ENCODE data around the gene MAPKAPK2.

The MAPKAPK2 gene

DNA sequence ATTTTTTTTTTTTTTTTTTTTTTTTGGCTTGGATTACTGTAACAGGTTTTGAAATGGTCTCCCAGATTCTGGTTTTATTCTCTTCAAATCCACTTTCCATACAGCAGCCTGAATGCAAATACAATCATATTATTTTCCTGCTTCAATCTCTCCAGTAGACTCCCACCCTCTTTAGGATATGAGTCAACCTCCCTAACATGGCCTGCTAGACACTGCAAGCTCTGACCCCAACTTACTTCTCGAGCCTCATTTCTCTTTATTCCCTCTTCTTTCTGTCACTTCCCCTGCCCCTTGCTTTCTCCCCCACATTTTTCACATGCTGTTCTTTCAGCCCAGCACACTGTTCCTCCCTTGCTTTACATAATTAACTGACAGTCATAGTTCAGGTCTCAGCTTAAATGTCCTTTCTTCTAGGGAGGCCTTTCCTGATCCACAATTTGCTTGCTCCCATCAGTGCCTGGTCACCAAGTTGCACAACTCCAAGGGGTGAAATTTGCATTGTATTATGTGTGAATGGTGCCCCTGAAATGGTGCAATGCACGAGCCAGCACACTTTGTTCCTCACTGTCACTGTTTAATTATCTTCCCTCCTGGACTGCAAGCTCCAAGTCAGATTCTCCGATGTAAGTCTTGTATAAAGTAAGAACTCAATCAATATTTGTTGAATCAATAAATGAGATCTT is 63.8 kb downstream of the MAPKAPK2 start:
- Histone ChIP-seq H3K9ac (ENCODE audit: low read length) (no peak overlapping the region), H3K9me2 (ENCODE audit: low read depth, low read length) (no peaks in the 10 kb centered on the region), H2AFZ (ENCODE audit: low read length) (no peak overlapping the region), H3F3A (ENCODE audit: insufficient read depth, low read length) (no peaks in the 10 kb centered on the region), H3K4me3 (ENCODE audit: low read depth, low read length, poor library complexity, severe bottlenecking) (no peak overlapping the region), H3K27ac (ENCODE audit: low read depth, low read length, poor library complexity, severe bottlenecking) (no peak overlapping the region), H3K4me2 (ENCODE audit: low read length) (no peak overlapping the region), H3K36me3 (ENCODE audit: insufficient read depth, low read length) (no peaks in the 10 kb centered on the region), H3K4me1 (ENCODE audit: insufficient read depth, low read length, severe bottlenecking) (no peaks in the 10 kb centered on the region), H3K79me2 (ENCODE audit: insufficient read depth, low read length) (no peaks in the 10 kb centered on the region), H4K20me1 (ENCODE audit: insufficient read depth, low read length) (no peaks in the 10 kb centered on the region), H3K9me3 (ENCODE audit: low read length) (no peaks in the 10 kb centered on the region), H3K27me3 (ENCODE audit: insufficient read depth, low read length) (peaks cover 4% of the 10 kb centered on the region; the same call in 1 of the 2 replicates)
- TF ChIP-seq, protein P1, sequence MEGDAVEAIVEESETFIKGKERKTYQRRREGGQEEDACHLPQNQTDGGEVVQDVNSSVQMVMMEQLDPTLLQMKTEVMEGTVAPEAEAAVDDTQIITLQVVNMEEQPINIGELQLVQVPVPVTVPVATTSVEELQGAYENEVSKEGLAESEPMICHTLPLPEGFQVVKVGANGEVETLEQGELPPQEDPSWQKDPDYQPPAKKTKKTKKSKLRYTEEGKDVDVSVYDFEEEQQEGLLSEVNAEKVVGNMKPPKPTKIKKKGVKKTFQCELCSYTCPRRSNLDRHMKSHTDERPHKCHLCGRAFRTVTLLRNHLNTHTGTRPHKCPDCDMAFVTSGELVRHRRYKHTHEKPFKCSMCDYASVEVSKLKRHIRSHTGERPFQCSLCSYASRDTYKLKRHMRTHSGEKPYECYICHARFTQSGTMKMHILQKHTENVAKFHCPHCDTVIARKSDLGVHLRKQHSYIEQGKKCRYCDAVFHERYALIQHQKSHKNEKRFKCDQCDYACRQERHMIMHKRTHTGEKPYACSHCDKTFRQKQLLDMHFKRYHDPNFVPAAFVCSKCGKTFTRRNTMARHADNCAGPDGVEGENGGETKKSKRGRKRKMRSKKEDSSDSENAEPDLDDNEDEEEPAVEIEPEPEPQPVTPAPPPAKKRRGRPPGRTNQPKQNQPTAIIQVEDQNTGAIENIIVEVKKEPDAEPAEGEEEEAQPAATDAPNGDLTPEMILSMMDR (IDR thresholded peaks at IDR 0.05; ENCODE audit: low read length) = no peak
- TF ChIP-seq EZH2 (IDR thresholded peaks at IDR 0.05; ENCODE audit: borderline replicate concordance, low read length) = no peak

DNA sequence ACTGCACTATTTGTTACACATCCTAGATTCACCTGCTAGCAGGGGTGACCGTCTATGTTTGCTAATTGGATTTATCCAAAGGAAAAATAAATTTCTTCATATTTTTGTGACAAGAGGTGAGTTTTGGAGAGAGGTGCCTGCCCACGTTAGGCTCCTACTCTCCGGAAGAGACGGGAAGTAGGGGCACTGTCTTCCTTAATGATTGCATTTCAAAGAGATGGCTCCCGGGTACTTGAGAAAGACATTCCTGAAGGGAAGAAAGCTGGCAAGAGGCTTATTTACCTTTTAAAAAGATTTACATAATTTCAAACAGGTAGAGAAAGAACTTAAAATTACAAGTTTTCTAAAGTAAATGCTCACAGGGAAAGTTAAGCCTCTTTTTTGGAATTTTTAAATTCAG is 67.2 kb downstream of the MAPKAPK2 start:
- Histone ChIP-seq H3K4me1 (ENCODE audit: insufficient read depth, low read length, severe bottlenecking) (no peaks in the 10 kb centered on the region), H2AFZ (ENCODE audit: low read length) (no peak overlapping the region), H3K36me3 (ENCODE audit: insufficient read depth, low read length) (no peaks in the 10 kb centered on the region), H3K27ac (ENCODE audit: low read depth, low read length, poor library complexity, severe bottlenecking) (no peak overlapping the region), H3K4me3 (ENCODE audit: low read depth, low read length, poor library complexity, severe bottlenecking) (no peak overlapping the region), H3K9me2 (ENCODE audit: low read depth, low read length) (no peaks in the 10 kb centered on the region), H4K20me1 (ENCODE audit: insufficient read depth, low read length) (no peaks in the 10 kb centered on the region), H3K27me3 (ENCODE audit: insufficient read depth, low read length) (peaks cover 4% of the 10 kb centered on the region; the same call in 1 of the 2 replicates), H3K9ac (ENCODE audit: low read length) (no peak overlapping the region), H3K9me3 (ENCODE audit: low read length) (no peaks in the 10 kb centered on the region), H3F3A (ENCODE audit: insufficient read depth, low read length) (no peaks in the 10 kb centered on the region), H3K4me2 (ENCODE audit: low read length) (no peak overlapping the region), H3K79me2 (ENCODE audit: insufficient read depth, low read length) (no peaks in the 10 kb centered on the region)
- TF ChIP-seq, protein P1 (IDR thresholded peaks at IDR 0.05; ENCODE audit: low read length) = no peak
- TF ChIP-seq EZH2 (IDR thresholded peaks at IDR 0.05; ENCODE audit: borderline replicate concordance, low read length) = no peak

DNA sequence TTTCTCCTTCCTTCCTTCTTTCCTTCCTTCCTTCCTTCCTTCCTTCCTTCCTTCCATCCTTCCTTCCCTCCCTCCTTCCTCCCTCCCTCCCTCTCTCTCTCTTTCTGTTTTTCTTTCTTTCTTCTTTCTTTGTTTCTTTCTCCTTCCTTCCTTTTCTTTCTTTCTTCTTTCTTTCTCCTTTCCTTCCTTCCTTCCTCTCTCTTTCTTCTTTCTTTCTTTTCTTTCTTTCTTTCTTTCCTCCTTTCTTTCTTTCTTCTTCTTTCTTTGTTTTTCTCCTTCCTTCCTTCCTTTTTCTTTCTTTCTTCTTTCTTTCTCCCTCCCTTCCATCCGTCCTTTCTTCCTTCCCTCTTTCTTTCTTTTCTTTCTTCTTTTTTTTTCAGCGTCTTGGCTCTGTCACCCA is 67.8 kb downstream of the MAPKAPK2 start:
- Histone ChIP-seq H4K20me1 (ENCODE audit: insufficient read depth, low read length) (no peaks in the 10 kb centered on the region), H3K9me3 (ENCODE audit: low read length) (no peaks in the 10 kb centered on the region), H3K79me2 (ENCODE audit: insufficient read depth, low read length) (no peaks in the 10 kb centered on the region), H3K36me3 (ENCODE audit: insufficient read depth, low read length) (no peaks in the 10 kb centered on the region), H3K27ac (ENCODE audit: low read depth, low read length, poor library complexity, severe bottlenecking) (no peak overlapping the region), H3K27me3 (ENCODE audit: insufficient read depth, low read length) (peaks cover 4% of the 10 kb centered on the region; the same call in 1 of the 2 replicates), H3K4me3 (ENCODE audit: low read depth, low read length, poor library complexity, severe bottlenecking) (no peak overlapping the region), H3F3A (ENCODE audit: insufficient read depth, low read length) (no peaks in the 10 kb centered on the region), H3K9ac (ENCODE audit: low read length) (no peak overlapping the region), H3K4me1 (ENCODE audit: insufficient read depth, low read length, severe bottlenecking) (no peaks in the 10 kb centered on the region), H3K9me2 (ENCODE audit: low read depth, low read length) (no peaks in the 10 kb centered on the region), H3K4me2 (ENCODE audit: low read length) (no peak overlapping the region), H2AFZ (ENCODE audit: low read length) (no peak overlapping the region)
- TF ChIP-seq, protein P1 (IDR thresholded peaks at IDR 0.05; ENCODE audit: low read length) = no peak

All from OCI-LY1 (cell line).